Activated B cell treated with CpG ODN at 0.5 μM for 24 hours (primary cell): ENCODE measurements around the gene RIMBP3C. TPM values are rescaled to one million over a fixed set of nuclear protein-coding genes. Genes with fewer than 3 reads are reported as not detected.

Experiments used
- ATAC-seq: fragments of 200-7000 bp; cut with Tn5 transposase; one replicate; pipeline ENCODE4 v1.10.0; 2021; ENCODE audit warnings: low read depth, mild to moderate bottlenecking, moderate library complexity
- CTCF ChIA-PET: fragments of 350-600 bp; sonication (Branson Sonifier 250); formaldehyde crosslinking; loops from one replicate; lab custom pipeline; 2021; ENCODE audit warnings: antibody characterized with exemption; lab: Charles Lee
- POLR2A ChIA-PET: fragments of 350-600 bp; sonication (Branson Sonifier 250); formaldehyde crosslinking; loops from one replicate; lab custom pipeline; 2021; ENCODE audit warnings: antibody characterized with exemption; lab: Charles Lee
- DNase-seq: peaks from one replicate; pipeline ENCODE4 v3.0.0; 2022
- H3K27ac Mint-ChIP-seq: one replicate; pipeline ENCODE4 v1.8.0; 2020; ENCODE audit warnings: mixed read lengths
- H3K27me3 Mint-ChIP-seq: one replicate; pipeline ENCODE4 v1.8.0; 2021; ENCODE audit warnings: mixed read lengths
- H3K36me3 Mint-ChIP-seq: one replicate; pipeline ENCODE4 v1.8.0; 2021; ENCODE audit warnings: low read depth, mixed read lengths
- H3K4me1 Mint-ChIP-seq: one replicate; pipeline ENCODE4 v1.8.0; 2021; ENCODE audit warnings: mixed read lengths
- H3K4me3 Mint-ChIP-seq: one replicate; pipeline ENCODE4 v1.8.0; 2020; ENCODE audit warnings: mild to moderate bottlenecking, mixed read lengths
- H3K9me3 Mint-ChIP-seq: one replicate; pipeline ENCODE4 v1.8.0; 2020; ENCODE audit warnings: mixed read lengths
- intact Hi-C: fragments of 100-400 bp; cut with micrococcal nuclease; formaldehyde crosslinking; loops from one replicate; pipeline ENCODE4 v1.15.1; 2024
- total RNA-seq: library from RNA; stranded (reverse); gene quantifications from 2 replicates; pipeline ENCODE4 v1.2.3, GENCODE V29; 2022
- TF ChIP-seq, protein P1 (sequence below): fragments of 200-600 bp; IDR thresholded peaks from one replicate; pipeline ENCODE4 v1.8.0; 2022; ENCODE audit warnings: antibody characterized with exemption, mild to moderate bottlenecking

RIMBP3C gene
- total RNA-seq, 1 donor from 2014 or later = 0.24 TPM

DNA sequence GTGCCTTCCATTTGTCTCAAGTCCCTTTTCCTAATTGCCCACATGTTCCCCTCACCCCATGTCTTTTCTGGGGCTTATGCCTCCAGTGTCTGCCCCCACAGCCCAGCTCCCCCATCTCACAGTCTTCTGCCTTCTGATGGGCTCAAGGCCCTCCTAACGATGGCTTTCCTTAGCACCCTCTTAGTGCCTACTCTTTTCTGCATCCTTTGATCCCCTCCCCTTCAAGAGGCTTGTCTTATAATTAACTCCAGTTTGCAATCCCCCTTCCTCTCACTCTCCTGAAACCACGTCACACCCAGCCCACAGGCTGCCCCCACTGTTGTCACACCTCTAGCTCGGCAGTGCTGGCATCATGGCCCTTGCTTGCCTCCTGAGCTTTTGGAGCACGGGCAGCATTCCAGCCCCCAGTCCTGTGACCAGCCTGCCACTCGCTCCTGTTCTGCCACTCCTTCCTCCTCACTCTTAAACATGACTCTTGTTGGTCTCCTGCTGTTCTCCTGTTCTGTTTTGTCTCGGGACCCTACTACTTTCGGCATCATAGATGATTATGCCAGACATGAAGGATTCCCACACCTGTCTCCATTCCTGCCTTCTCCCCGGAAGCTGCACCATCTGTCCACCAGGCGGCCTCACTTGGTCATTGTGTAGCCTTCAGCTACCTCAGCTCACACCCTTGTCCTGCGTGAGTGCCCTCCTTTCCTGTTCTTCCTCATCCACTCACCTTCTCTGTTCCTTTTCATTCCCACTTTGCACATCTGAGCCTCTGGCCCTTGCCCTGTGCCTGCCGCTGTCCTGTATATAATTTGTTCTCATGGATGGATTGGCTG is 42.4 kb upstream of the RIMBP3C start:
- Mint-ChIP-seq H3K27ac (no peak overlapping the region), H3K4me1 (peaks cover 50% of the 10 kb centered on the region), H3K36me3 (peaks cover 58% of the 10 kb centered on the region), H3K9me3 (no peaks in the 10 kb centered on the region), H3K27me3 (no peaks in the 10 kb centered on the region), H3K4me3 (no peak overlapping the region)
- intact Hi-C loops = no loop called here
- DNase-seq (no peak), ATAC-seq (no peak)
- POLR2A ChIA-PET = no interaction called here
- TF ChIP-seq, protein P1, sequence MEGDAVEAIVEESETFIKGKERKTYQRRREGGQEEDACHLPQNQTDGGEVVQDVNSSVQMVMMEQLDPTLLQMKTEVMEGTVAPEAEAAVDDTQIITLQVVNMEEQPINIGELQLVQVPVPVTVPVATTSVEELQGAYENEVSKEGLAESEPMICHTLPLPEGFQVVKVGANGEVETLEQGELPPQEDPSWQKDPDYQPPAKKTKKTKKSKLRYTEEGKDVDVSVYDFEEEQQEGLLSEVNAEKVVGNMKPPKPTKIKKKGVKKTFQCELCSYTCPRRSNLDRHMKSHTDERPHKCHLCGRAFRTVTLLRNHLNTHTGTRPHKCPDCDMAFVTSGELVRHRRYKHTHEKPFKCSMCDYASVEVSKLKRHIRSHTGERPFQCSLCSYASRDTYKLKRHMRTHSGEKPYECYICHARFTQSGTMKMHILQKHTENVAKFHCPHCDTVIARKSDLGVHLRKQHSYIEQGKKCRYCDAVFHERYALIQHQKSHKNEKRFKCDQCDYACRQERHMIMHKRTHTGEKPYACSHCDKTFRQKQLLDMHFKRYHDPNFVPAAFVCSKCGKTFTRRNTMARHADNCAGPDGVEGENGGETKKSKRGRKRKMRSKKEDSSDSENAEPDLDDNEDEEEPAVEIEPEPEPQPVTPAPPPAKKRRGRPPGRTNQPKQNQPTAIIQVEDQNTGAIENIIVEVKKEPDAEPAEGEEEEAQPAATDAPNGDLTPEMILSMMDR = no peak
- CTCF ChIA-PET = no interaction called here

DNA sequence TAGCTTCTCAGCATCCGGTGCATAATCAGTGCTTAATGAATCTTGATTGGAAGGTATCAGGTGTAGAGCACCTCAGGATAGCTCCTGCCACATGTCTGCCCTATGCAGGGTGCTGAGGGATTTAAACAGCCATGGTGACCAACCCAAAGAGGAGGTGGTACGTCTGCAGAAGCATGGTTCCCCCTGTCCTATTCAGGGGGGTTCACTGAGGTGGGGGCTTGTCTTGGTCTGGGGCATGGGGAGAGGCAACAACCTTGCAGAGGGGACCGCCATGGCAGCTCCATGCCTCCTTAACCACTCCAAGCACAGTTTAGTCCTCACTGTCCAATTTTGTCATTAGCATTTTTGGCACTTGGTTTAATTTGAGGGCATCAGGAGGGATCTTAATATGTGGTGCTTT is 41.2 kb upstream of the RIMBP3C start:
- TF ChIP-seq, protein P1 = no peak
- intact Hi-C loops = no loop called here
- ATAC-seq (no peak), DNase-seq (no peak)
- no peaks in the 10 kb centered on the region for H3K27me3 Mint-ChIP-seq
- H3K4me3 Mint-ChIP-seq = no peak overlapping the region
- peaks cover 58% of the 10 kb centered on the region for H3K4me1 Mint-ChIP-seq
- H3K27ac Mint-ChIP-seq = no peak overlapping the region
- H3K9me3 Mint-ChIP-seq = no peaks in the 10 kb centered on the region
- ChIA-PET CTCF (no interaction called here), POLR2A (interaction anchor here (1.0 kb wide), 1 partner anchor 36 kb away, joined by 3 read pairs; no protein-coding TSS in a partner anchor)
- peaks cover 58% of the 10 kb centered on the region for H3K36me3 Mint-ChIP-seq

DNA sequence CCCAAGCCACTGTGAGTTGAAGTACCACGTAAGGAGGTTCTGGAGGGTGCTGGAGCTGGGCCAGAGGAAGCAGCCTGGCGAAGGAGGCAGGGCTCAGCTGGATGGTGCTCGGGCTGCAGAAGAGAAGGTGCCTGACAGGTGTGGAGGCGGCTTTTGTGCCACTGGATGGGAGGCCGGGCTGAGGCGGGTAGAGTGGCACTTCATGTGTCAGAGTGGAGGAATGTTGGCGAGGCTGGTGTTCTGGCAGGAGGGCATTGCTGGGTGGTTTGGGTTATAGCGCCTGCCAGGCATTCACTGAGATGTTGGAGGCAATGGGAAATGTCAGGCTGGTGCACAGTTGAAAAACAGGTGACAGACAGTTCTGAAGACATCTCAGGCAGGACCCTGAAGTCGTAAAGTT is 40.4 kb upstream of the RIMBP3C start:
- Mint-ChIP-seq H3K27me3 (no peaks in the 10 kb centered on the region), H3K27ac (no peak overlapping the region), H3K4me1 (peaks cover 65% of the 10 kb centered on the region), H3K36me3 (peaks cover 58% of the 10 kb centered on the region), H3K4me3 (no peak overlapping the region), H3K9me3 (no peaks in the 10 kb centered on the region)
- ATAC-seq (no peak), DNase-seq (no peak)
- POLR2A ChIA-PET = no interaction called here
- CTCF ChIA-PET = no interaction called here
- intact Hi-C loops = no loop called here
- TF ChIP-seq, protein P1 = no peak

DNA sequence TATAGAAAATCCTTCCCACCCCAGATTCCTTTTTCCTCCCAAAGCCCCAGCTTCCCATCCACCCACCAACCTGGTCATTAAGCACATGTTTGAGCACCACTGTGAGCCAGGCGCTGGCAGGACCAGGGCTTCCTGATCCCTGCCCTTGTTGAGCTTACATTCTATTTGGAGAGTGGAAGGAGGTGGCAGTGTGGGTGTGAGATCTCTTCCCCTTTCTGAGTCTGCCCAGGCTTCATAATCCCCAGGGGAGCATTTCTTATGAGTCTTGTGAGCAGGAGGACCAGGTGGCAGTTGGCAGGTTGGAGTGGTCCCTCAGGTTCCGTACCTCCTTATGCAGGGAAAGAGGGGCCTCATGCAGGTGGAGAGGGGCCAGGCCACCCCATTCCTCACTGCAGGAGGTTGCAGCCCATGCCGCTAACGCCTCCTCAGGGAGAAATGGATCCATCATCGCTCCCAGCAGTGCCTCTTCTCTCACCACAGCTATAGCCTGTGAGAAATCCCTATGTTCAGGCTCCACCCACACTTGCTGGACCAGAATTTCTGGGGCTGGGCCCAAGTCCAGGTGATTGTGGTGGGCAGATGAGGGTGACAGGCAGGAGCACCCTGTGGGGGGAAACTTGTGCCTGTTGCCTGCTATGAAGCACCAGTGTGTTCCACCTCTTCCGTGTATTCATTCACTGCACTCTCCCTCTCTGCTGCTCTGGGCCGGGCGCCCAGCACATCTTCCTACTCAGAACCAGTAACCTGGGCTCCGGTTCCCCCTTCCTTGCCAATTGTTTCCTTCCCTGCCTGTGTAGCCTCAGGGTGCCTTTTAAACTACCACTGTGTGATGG is 39.8 kb upstream of the RIMBP3C start:
- TF ChIP-seq, protein P1 = no peak
- ATAC-seq (peak; percentile 69), DNase-seq (no peak)
- Mint-ChIP-seq H3K27ac (peak overlapping the region; percentile 73), H3K4me1 (peaks cover 67% of the 10 kb centered on the region), H3K4me3 (peak overlapping the region; percentile 35), H3K27me3 (no peaks in the 10 kb centered on the region), H3K36me3 (peaks cover 53% of the 10 kb centered on the region), H3K9me3 (no peaks in the 10 kb centered on the region)
- intact Hi-C loops = no loop called here
- POLR2A ChIA-PET = interaction anchor here (1.0 kb wide), 2 partner anchors 11 to 38 kb away, joined by 4 read pairs; no protein-coding TSS in a partner anchor
- CTCF ChIA-PET = interaction anchor here (1.0 kb wide), 1 partner anchor 38 kb away, joined by 3 read pairs; no protein-coding TSS in a partner anchor
